T-helper 1 cell (primary cell): ENCODE data around the gene MYH13.
"Not testable (repeated sequence)": the region's sequence is repeated elsewhere in the genome, so short reads cannot be mapped to it uniquely, and the experiment has no call there.

Source experiments
- DNase-seq, 5 donors: peaks; one replicate each; pipeline ENCODE4 v3.0.0-alpha.2; 2012 to 2020

Gene MYH13

DNA sequence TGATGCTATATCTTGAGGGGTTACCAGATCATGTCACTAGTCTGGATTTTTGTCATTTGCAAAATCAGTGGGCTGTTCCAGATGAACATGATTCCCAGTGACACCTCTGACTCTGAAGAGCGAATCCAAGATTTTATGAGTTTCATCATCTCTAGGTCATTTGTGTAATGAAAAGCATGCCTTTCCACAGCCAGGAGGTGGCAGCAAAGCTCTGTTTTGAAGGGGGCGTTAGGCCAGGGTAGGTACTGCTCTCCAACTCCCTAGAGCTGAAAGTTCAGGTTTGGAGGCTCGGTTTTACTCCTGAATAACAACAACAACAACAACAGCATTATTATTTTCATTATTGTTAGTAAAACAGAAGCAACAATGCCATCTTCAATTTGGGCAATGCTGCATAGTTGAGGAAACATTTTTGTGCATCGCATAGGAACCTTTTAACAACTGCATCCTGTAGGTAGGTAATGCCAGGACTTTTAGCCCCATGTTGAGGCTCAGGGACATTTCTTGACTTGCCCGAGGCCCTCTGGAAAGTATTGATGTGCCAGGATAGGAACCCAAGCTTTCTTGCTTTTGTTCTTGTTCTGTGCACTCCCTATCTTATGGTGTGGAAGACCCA lies 77.0 kb downstream of the MYH13 start:
- DNase-seq: peak in 1 of 5 donors; percentile 8

DNA sequence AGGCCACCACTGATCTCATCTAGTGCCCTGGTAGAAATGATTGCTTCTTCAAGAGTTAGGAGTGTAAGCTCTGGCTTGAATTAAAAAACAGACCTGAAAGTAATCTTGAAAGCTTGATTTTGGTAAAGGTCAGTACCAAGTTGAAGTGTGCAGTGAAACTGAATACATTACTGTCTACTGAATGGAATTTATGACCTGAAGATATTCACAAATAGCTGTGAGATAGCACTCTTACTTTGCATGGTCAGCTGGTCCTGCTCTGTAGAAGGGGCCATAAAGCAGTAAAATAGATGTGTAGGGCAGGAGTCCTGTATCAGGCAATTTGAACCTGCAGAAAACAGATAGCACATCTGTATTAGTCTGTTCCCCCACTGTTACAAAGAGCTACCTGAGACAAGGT lies 78.6 kb downstream of the MYH13 start:
- no peak for DNase-seq

- no peak for DNase-seq
These were observed 80.5 kb downstream of the MYH13 start for GRCh38 chr17:10292057-10292937.

- DNase-seq: not testable (repeated sequence)
These were observed 81.2 kb downstream of the MYH13 start for GRCh38 chr17:10291576-10291975.

DNA sequence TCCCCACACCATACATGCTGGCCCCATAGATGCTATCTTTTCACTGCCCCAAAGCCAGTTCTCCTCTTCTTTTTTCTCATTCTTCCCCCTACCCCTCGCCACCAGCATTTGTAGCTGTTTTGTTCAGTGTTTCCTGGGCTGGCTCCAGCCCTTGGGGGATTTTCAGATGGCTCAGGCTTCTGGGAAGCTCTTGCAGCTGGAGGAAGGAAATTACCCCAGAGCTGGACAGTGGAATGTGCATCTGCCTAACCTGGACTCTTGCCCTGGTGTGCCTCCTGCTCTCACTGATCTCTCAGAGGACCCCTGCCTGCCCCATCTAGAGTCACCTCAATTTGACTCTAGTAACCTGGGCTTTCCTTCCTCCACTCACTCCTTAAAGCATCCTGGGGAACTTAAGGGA lies 82.8 kb downstream of the MYH13 start:
- no peak for DNase-seq

DNA sequence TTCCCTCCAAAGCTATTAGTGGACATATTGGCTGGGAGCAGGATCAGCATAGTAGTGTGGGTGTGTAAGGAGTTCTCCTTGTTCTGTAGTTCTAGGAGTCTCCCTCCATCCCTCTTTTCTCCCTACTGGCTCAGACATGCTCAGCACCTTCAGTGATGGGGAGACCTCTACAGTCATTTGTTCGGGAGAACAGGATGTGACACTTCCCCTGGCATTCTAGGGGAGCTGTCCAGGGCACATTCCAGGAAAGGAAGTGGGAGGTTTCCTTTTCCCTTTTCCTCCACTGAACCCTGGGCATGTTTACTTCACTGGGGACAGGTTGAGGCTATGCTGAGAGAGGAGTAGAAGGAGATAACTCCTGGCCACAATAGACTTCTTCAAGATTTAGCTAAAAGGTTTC lies 86.5 kb downstream of the MYH13 start:
- no peak for DNase-seq

DNA sequence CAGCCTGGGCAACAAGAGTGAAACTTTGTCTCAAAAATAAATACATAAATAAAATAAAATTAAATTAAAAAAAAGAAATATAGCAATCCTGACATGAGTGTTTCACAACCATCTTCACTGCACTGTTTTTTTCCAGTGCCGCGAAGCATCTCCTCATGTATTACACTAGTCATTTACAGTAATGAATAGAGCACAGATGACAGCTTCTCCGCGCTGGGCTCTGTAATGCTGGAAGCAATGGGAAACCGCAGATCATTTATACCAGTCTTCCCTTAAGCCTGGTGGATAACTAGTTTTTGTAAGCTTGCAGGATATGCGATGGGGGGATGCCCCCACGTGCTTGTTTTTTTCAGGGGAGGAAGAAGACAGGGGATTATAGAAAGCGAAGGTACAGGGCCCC lies 86.9 kb downstream of the MYH13 start:
- DNase-seq: no peak

GRCh38 chr17:10280068-10280467 lies 92.7 kb downstream of the MYH13 start:
- no peak for DNase-seq

DNA sequence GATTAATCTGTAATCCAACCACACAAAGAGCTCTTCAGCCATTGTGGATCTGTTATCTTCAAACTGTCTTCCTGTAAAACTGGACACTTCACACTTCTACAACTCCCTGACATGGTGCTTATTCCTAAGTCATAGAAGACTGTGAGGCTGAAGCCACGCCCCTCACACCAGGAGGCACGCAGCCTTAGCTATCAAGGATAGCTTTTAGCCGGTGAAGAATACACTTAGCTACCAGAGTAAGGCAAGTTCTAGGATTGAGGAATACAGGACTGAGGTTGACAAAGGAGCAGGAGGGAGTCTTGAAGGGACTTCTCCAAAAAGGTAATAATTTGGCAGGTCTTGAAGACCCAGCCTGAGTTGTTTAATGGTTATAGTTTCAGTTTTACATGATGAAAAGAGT lies 94.6 kb downstream of the MYH13 start:
- no peak for DNase-seq

- no peak for DNase-seq
These were observed 96.4 kb downstream of the MYH13 start for GRCh38 chr17:10276436-10276835.

DNA sequence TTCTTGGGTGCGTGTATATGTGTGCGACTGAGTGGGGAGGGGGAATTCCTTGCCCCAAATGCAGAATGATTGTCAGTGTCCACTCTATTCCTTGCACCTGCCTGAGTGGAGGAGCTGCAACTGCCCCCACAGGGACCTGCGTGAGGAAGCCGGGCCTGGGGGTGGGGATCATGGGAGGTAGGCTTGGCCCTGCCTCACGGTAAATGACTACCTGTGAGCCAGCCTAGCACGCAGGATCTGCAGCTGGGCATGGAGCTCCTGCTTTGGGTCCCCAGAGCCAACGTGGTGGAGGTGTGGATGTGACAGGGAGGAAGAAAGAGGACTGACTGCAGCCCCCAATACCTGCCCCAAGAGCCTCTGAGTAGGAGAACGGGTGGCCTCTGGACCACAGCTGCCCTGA lies 97.4 kb downstream of the MYH13 start:
- no peak for DNase-seq

DNA sequence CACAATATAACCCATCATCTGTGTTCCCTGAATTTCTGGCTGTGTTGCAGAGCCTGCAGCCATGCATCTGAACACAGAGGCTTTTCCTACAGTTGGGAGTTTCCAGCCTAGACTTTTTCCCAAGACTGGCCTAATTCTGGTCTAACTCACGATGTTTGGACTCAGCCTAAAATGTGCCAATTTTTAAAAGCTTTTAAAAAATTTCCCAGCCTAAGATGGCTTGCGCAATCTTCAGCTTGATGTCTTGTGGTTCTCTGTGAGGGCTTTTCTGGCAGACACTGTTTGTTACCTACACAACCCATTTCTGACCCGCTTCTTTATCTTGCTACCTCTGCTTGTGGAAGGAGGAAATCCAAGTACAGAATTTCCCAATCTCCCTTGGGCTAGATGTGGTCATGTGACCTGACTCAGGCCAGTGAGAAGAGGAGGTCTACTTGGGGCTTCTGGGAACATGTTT lies 101.7 kb downstream of the MYH13 start:
- DNase-seq: no peak

GRCh38 chr17:10270258-10270657 lies 102.5 kb downstream of the MYH13 start:
- no peak for DNase-seq

- DNase-seq: no peak
These were observed 104.8 kb downstream of the MYH13 start for GRCh38 chr17:10268005-10268404.

GRCh38 chr17:10266296-10266876 lies 106.4 kb downstream of the MYH13 start:
- no peak for DNase-seq

DNA sequence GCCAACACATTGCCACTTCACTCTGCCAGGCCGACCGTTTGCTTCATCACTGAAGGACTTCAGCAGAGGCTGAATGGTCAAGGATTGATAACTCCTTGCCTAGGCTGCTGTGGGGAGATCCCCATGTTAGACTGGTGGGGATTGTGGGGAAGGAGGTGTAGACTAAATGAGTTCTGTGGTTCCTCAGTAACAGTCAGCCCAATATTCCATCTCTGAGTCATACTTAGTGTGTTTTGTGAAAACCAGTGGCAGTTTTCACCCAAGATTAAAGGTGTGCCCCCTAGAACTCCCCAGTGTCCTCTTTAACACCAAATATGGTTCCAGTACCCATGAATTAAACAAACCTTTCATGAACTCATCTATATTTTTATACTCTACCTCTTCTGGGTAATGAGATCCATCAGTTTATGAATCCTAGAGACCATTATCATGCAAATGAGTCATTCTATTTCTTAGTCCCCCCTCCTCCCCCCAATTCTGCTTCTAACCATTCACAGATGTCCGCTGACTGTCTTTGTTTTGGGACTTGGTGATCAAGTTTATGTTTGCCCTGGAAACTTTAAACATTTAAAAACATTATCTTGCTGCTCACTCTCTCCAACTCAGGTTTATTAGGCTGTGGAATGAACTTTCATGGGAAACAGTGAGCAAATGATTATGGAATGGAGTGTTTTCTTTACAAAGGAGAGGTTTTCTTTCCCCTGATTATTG lies 107.6 kb downstream of the MYH13 start:
- no peak for DNase-seq

DNA sequence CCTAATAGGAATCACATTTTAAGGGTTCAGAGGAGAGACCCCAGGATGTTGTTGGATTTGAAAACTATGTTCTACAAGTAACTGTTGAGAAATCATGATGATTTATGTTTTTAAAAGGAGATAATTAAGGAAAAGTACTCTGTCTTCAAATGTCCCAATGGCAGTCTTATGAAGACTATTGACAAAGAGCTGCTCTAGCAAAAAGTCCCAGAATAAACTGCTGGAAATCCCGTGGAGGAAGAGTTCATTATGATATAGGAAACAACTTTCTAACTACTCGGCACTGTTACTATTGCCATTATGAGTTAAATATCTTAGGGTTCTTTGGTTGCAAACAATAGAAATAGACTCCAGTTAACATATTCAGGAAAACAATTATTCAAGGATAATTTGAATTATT lies 108.8 kb downstream of the MYH13 start:
- DNase-seq: no peak

DNA sequence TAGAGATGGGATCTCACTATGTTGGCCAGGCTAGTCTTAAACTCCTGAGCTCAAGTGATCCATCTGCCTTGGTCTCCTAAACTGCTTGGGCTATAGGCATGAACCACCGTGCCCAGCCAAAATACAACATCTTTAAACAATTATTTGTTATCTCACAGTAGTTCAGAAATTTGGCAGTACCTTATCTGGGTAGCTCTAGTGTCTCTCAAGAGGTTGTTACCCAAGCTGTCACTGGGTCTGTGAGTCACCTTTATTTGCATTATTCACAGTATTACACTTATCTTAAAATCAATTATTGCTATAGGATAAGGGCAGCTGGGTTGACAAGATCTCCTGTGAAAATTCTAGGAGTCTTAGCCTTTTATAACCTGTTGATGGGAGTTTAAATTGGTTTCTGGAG lies 110.4 kb downstream of the MYH13 start:
- no peak for DNase-seq

- no peak for DNase-seq
These were observed 111.7 kb downstream of the MYH13 start for GRCh38 chr17:10261098-10261497.

DNA sequence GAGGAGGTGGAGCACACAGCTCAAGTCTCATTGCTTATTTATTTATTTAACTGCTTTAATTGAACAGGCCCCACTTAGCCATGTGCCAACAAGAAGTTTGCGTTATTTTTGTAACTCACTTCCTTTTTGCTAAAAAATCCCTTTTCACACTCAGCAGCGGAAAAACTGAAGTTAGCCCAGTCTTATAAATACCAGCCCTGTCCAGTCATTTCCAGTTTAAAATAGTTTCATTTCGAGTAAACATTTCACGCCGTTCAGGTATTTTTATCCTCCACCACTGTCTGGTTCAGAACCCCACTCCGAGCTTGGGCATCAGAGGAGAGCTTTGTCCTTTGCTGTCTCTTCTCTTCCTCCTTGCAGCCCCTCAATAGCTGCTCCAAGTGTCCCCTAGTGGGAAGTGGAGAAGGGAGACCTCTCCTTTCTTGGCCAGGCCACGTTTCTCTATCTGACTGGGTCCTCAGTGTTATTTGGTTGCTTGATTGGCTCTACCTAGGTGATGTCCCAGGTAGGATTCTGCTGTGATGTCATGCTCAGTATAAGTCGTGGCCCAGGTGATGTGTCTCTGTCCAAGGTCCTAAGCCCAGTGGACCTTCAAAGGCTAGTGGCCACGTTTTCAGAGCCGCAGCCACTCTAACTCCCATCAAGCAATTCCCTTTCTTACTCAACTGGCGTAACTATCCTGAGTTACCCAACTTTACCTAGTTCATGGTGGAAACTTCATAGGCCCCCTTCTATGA lies 121.4 kb downstream of the MYH13 start:
- DNase-seq: peak in 1 of 5 donors; percentile 4
